ENCODE results near the gene KLB.

KLB gene

GRCh38 chr4:39469429-39470077 is 62.8 kb downstream of the KLB start:
- H3K27ac ChIP-seq, result peak overlapping the region; percentile 47

DNA sequence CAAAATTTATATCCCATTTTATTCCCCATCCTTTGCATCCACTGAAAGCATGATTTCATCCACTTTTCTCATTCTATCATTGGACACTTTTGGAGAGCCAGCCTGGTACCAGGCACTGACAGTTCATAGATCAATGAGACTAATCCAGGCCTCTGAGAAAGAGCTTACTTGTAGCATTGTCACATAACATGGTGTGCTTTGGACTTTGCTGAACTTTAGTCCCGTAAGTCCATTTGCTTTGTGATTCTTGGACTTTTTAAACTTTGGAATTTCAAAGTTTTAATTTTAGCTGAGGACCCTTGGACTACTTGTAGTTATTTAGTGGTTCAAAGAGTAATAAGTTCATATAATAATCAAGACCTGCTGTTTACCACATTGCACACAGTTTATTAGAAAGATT is 63.7 kb downstream of the KLB start:
- TF ChIP-seq, protein P1, sequence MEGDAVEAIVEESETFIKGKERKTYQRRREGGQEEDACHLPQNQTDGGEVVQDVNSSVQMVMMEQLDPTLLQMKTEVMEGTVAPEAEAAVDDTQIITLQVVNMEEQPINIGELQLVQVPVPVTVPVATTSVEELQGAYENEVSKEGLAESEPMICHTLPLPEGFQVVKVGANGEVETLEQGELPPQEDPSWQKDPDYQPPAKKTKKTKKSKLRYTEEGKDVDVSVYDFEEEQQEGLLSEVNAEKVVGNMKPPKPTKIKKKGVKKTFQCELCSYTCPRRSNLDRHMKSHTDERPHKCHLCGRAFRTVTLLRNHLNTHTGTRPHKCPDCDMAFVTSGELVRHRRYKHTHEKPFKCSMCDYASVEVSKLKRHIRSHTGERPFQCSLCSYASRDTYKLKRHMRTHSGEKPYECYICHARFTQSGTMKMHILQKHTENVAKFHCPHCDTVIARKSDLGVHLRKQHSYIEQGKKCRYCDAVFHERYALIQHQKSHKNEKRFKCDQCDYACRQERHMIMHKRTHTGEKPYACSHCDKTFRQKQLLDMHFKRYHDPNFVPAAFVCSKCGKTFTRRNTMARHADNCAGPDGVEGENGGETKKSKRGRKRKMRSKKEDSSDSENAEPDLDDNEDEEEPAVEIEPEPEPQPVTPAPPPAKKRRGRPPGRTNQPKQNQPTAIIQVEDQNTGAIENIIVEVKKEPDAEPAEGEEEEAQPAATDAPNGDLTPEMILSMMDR (conservative IDR thresholded peaks at IDR 0.05), result no peak
- peak overlapping the region; percentile 47; the same call in 1 of the 2 replicates for H3K27ac ChIP-seq

More at GRCh38 chr4:39469429-39470077, 62.8 kb downstream of the KLB start:
- TF ChIP-seq, protein P1 (conservative IDR thresholded peaks at IDR 0.05), result peak; percentile 93

- TF ChIP-seq, protein P1 (conservative IDR thresholded peaks at IDR 0.05), result no peak
- H3K27ac ChIP-seq, result no peak overlapping the region
These were observed 65.7 kb downstream of the KLB start for GRCh38 chr4:39472396-39472795.

GRCh38 chr4:39476187-39476895 is 69.6 kb downstream of the KLB start:
- no peak overlapping the region for H3K27ac ChIP-seq
- TF ChIP-seq, protein P1 (conservative IDR thresholded peaks at IDR 0.05), result no peak

- TF ChIP-seq, protein P1 (conservative IDR thresholded peaks at IDR 0.05), result no peak
- H3K27ac ChIP-seq, result no peak overlapping the region
These were observed 73.5 kb downstream of the KLB start for GRCh38 chr4:39480251-39480650.

- H3K27ac ChIP-seq, result no peak overlapping the region
- TF ChIP-seq, protein P1 (conservative IDR thresholded peaks at IDR 0.05), result no peak
These were observed 74.4 kb downstream of the KLB start for GRCh38 chr4:39480902-39481695.

Measured in VCaP (cell line).